ENCODE data around the gene RBKS. TPM values are rescaled to one million over a fixed set of nuclear protein-coding genes. Genes with fewer than 3 reads are reported as not detected.

RBKS gene
- total RNA-seq, 1 experiment from 2014 or later = 0.54 TPM

GRCh38 chr2:27907547-27907946 lies 17.4 kb upstream of the RBKS start:
- no peak for DNase-seq (ENCODE audit: low spot score)
- no peak overlapping the region for H3K27ac ChIP-seq (ENCODE audit: low read depth, low read length, poor library complexity, severe bottlenecking)
- no peaks in the 10 kb centered on the region for H3K4me1 ChIP-seq (ENCODE audit: insufficient read depth, low read length, poor library complexity, severe bottlenecking)
- no peak for TF ChIP-seq CTCF (conservative IDR thresholded peaks at IDR 0.05; ENCODE audit: low read depth, low read length)
- no peak for TF ChIP-seq EZH2 (IDR thresholded peaks at IDR 0.05; ENCODE audit: borderline replicate concordance, low read depth, low read length, poor library complexity, severe bottlenecking)
- no peak overlapping the region for H3K4me3 ChIP-seq (ENCODE audit: low read depth, low read length, poor library complexity, severe bottlenecking)
- no peaks in the 10 kb centered on the region for H3K36me3 ChIP-seq (ENCODE audit: insufficient read depth, low read length, poor library complexity, severe bottlenecking)
- H3K9me3 ChIP-seq (ENCODE audit: low read depth, low read length, poor library complexity, severe bottlenecking) = no peaks in the 10 kb centered on the region
- POLR2A ChIA-PET (ENCODE audit: low non-redundant PET) = no interaction called here
- no TSS peak for BruUV-seq (replicated peaks)
- no peaks in the 10 kb centered on the region for H3K27me3 ChIP-seq (replicated peaks; ENCODE audit: insufficient read depth, low read depth, low read length, poor library complexity)
- intact Hi-C loops (cut with micrococcal nuclease; ENCODE audit: unreplicated experiment) = no loop called here
- CTCF ChIA-PET = no interaction called here

GRCh38 chr2:27906074-27906473 lies 15.9 kb upstream of the RBKS start:
- intact Hi-C loops (cut with micrococcal nuclease; ENCODE audit: unreplicated experiment) = no loop called here
- no peak for TF ChIP-seq EZH2 (IDR thresholded peaks at IDR 0.05; ENCODE audit: borderline replicate concordance, low read depth, low read length, poor library complexity, severe bottlenecking)
- TF ChIP-seq CTCF (conservative IDR thresholded peaks at IDR 0.05; ENCODE audit: low read depth, low read length) = no peak
- Histone ChIP-seq H3K27me3 (replicated peaks; ENCODE audit: insufficient read depth, low read depth, low read length, poor library complexity) (no peaks in the 10 kb centered on the region), H3K27ac (ENCODE audit: low read depth, low read length, poor library complexity, severe bottlenecking) (no peak overlapping the region), H3K9me3 (ENCODE audit: low read depth, low read length, poor library complexity, severe bottlenecking) (no peaks in the 10 kb centered on the region), H3K36me3 (ENCODE audit: insufficient read depth, low read length, poor library complexity, severe bottlenecking) (no peaks in the 10 kb centered on the region), H3K4me3 (ENCODE audit: low read depth, low read length, poor library complexity, severe bottlenecking) (no peak overlapping the region), H3K4me1 (ENCODE audit: insufficient read depth, low read length, poor library complexity, severe bottlenecking) (no peaks in the 10 kb centered on the region)
- ChIA-PET POLR2A (ENCODE audit: low non-redundant PET) (no interaction called here), CTCF (no interaction called here)
- no TSS peak for BruUV-seq (replicated peaks)
- DNase-seq (ENCODE audit: low spot score) = no peak

- no peaks in the 10 kb centered on the region for H3K36me3 ChIP-seq (ENCODE audit: insufficient read depth, low read length, poor library complexity, severe bottlenecking)
- DNase-seq (ENCODE audit: low spot score) = no peak
- intact Hi-C loops (cut with micrococcal nuclease; ENCODE audit: unreplicated experiment) = no loop called here
- POLR2A ChIA-PET (ENCODE audit: low non-redundant PET) = no interaction called here
- no peak overlapping the region for H3K27ac ChIP-seq (ENCODE audit: low read depth, low read length, poor library complexity, severe bottlenecking)
- no peak overlapping the region for H3K4me3 ChIP-seq (ENCODE audit: low read depth, low read length, poor library complexity, severe bottlenecking)
- no peaks in the 10 kb centered on the region for H3K27me3 ChIP-seq (replicated peaks; ENCODE audit: insufficient read depth, low read depth, low read length, poor library complexity)
- H3K9me3 ChIP-seq (ENCODE audit: low read depth, low read length, poor library complexity, severe bottlenecking) = no peaks in the 10 kb centered on the region
- no TSS peak for BruUV-seq (replicated peaks)
- CTCF ChIA-PET = no interaction called here
- no peak for TF ChIP-seq EZH2 (IDR thresholded peaks at IDR 0.05; ENCODE audit: borderline replicate concordance, low read depth, low read length, poor library complexity, severe bottlenecking)
- no peak for TF ChIP-seq CTCF (conservative IDR thresholded peaks at IDR 0.05; ENCODE audit: low read depth, low read length)
- no peaks in the 10 kb centered on the region for H3K4me1 ChIP-seq (ENCODE audit: insufficient read depth, low read length, poor library complexity, severe bottlenecking)
These were observed 14.1 kb upstream of the RBKS start for GRCh38 chr2:27904405-27904665.

Measured in A673 (cell line).